Endodermal cell (in vitro differentiated cells): ENCODE results near the gene USP38. TPM values are rescaled to one million over a fixed set of nuclear protein-coding genes. Genes with fewer than 3 reads are reported as not detected.
"Not testable (repeated sequence)": the region's sequence is repeated elsewhere in the genome, so short reads cannot be mapped to it uniquely, and the experiment has no call there.

ENCODE experiments used
- DNase-seq: peaks from one replicate; pipeline ENCODE4 v3.0.0-alpha.2; 2017
- H3K27ac ChIP-seq: 2 replicates; pipeline ENCODE4 v1.5.1; 2013; ENCODE audit warnings: mild to moderate bottlenecking, low read depth, low read length, moderate library complexity
- H3K27me3 ChIP-seq: 2 replicates; pipeline ENCODE4 v1.6.1; 2013; ENCODE audit warnings: mild to moderate bottlenecking, low read length, moderate library complexity; ENCODE audit not compliant: insufficient read depth, control insufficient read depth, poor library complexity, severe bottlenecking
- H3K36me3 ChIP-seq: 2 replicates; pipeline ENCODE4 v1.7.0; 2013; ENCODE audit warnings: mild to moderate bottlenecking, low read length, moderate library complexity; ENCODE audit not compliant: control insufficient read depth, insufficient read depth
- H3K4me1 ChIP-seq: one replicate; pipeline ENCODE4 v1.7.0; 2013; ENCODE audit warnings: low read length; ENCODE audit not compliant: control insufficient read depth, insufficient read depth
- H3K4me3 ChIP-seq: 2 replicates; pipeline ENCODE4 v1.5.1; 2013; ENCODE audit warnings: mild to moderate bottlenecking, low read length, moderate library complexity
- H3K9ac ChIP-seq: 2 replicates; pipeline ENCODE4 v1.6.1; 2013; ENCODE audit warnings: mild to moderate bottlenecking, low read length, moderate library complexity; ENCODE audit not compliant: poor library complexity, severe bottlenecking; ENCODE audit errors: extremely low read depth
- H3K9me3 ChIP-seq: 2 replicates; pipeline ENCODE4 v1.6.1; 2013; ENCODE audit warnings: mild to moderate bottlenecking, low read length, moderate library complexity; ENCODE audit not compliant: control insufficient read depth
- H3K27ac Mint-ChIP-seq: 2 replicates; pipeline ENCODE4 v1.8.0; 2020; ENCODE audit warnings: mixed read lengths
- H3K27me3 Mint-ChIP-seq: 2 replicates; pipeline ENCODE4 v1.8.0; 2021; ENCODE audit warnings: mild to moderate bottlenecking, mixed read lengths; ENCODE audit not compliant: insufficient read depth
- H3K36me3 Mint-ChIP-seq: 2 replicates; pipeline ENCODE4 v1.8.0; 2020; ENCODE audit warnings: low read depth, mixed read lengths
- H3K4me1 Mint-ChIP-seq: 2 replicates; pipeline ENCODE4 v1.8.0; 2020; ENCODE audit warnings: mixed read lengths
- H3K4me3 Mint-ChIP-seq: 2 replicates; pipeline ENCODE4 v1.8.0; 2020; ENCODE audit warnings: mild to moderate bottlenecking, moderate library complexity, mixed read lengths
- H3K9me3 Mint-ChIP-seq: 2 replicates; pipeline ENCODE4 v1.8.0; 2020; ENCODE audit warnings: mild to moderate bottlenecking, mixed read lengths
- whole genome bisulfite sequencing, 2 experiments: methylation state at CpG; one replicate each; pipeline versions ENCODE4 v1.1.5 to v1.1.7; 2013; ENCODE audit warnings: missing lambda C conversion rate in 2 of 2, mixed read lengths in 1 of 2; ENCODE audit not compliant: insufficient coverage in 1 of 2, insufficient read length in 1 of 2; 5-methylcytosine and 5-hydroxymethylcytosine counted together
- total RNA-seq, 2 donors: library from RNA; stranded (reverse); fragmentation: NEBNext Ultra II Directional in 1 of 2; extraction: Animal tissue kit (Norgen Biotek cat#: 25700) in 1 of 2; gene quantifications; 2 replicates in 1 of 2; 3 replicates in 1 of 2; pipeline ENCODE4 v1.2.1, GENCODE V29; 2021
- TF ChIP-seq, protein P1 (sequence below): fragments of 200-600 bp; sonication (generic); conservative IDR thresholded peaks from 2 replicates; pipeline ENCODE4 v1.5.0; 2021; ENCODE audit warnings: antibody characterized with exemption, mild to moderate bottlenecking

USP38 gene
- total RNA-seq, 2 donors from 2014 or later, result 15.6 to 15.7 TPM

- H3K9ac ChIP-seq, result no peak overlapping the region
- H3K27ac Mint-ChIP-seq, result no peak overlapping the region
- H3K4me3 ChIP-seq, result no peak overlapping the region
- H3K36me3 ChIP-seq, result no peaks in the 10 kb centered on the region
- DNase-seq, result no peak
- no peaks in the 10 kb centered on the region for H3K9me3 ChIP-seq
- H3K27me3 Mint-ChIP-seq, result no peaks in the 10 kb centered on the region
- H3K27me3 ChIP-seq, result no peaks in the 10 kb centered on the region
- H3K36me3 Mint-ChIP-seq, result no peaks in the 10 kb centered on the region
- H3K4me3 Mint-ChIP-seq, result no peak overlapping the region
- no peak overlapping the region for H3K27ac ChIP-seq
- no peaks in the 10 kb centered on the region for H3K4me1 Mint-ChIP-seq
- TF ChIP-seq, protein P1, sequence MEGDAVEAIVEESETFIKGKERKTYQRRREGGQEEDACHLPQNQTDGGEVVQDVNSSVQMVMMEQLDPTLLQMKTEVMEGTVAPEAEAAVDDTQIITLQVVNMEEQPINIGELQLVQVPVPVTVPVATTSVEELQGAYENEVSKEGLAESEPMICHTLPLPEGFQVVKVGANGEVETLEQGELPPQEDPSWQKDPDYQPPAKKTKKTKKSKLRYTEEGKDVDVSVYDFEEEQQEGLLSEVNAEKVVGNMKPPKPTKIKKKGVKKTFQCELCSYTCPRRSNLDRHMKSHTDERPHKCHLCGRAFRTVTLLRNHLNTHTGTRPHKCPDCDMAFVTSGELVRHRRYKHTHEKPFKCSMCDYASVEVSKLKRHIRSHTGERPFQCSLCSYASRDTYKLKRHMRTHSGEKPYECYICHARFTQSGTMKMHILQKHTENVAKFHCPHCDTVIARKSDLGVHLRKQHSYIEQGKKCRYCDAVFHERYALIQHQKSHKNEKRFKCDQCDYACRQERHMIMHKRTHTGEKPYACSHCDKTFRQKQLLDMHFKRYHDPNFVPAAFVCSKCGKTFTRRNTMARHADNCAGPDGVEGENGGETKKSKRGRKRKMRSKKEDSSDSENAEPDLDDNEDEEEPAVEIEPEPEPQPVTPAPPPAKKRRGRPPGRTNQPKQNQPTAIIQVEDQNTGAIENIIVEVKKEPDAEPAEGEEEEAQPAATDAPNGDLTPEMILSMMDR, result no peak
- H3K9me3 Mint-ChIP-seq, result no peaks in the 10 kb centered on the region
- no peaks in the 10 kb centered on the region for H3K4me1 ChIP-seq
These were observed 72.6 kb downstream of the USP38 start for GRCh38 chr4:143257356-143257755.

- no peaks in the 10 kb centered on the region for H3K4me1 Mint-ChIP-seq
- H3K9me3 Mint-ChIP-seq, result no peaks in the 10 kb centered on the region
- H3K4me3 ChIP-seq, result no peak overlapping the region
- no peaks in the 10 kb centered on the region for H3K4me1 ChIP-seq
- no peaks in the 10 kb centered on the region for H3K36me3 ChIP-seq
- no peaks in the 10 kb centered on the region for H3K9me3 ChIP-seq
- H3K27ac ChIP-seq, result no peak overlapping the region
- TF ChIP-seq, protein P1, result no peak
- WGBS, 2 experiments, result 80 to 84% methylated on average over 3 of the region's 3 CpGs
- no peak overlapping the region for H3K4me3 Mint-ChIP-seq
- no peaks in the 10 kb centered on the region for H3K36me3 Mint-ChIP-seq
- no peaks in the 10 kb centered on the region for H3K27me3 ChIP-seq
- H3K27ac Mint-ChIP-seq, result no peak overlapping the region
- H3K27me3 Mint-ChIP-seq, result no peaks in the 10 kb centered on the region
- DNase-seq, result no peak
- no peak overlapping the region for H3K9ac ChIP-seq
These were observed 76.0 kb downstream of the USP38 start for GRCh38 chr4:143260750-143261149.

GRCh38 chr4:143262838-143263237 is 78.1 kb downstream of the USP38 start:
- TF ChIP-seq, protein P1, result no peak
- peaks cover 17% of the 10 kb centered on the region for H3K9me3 Mint-ChIP-seq
- Histone ChIP-seq H3K27ac (no peak overlapping the region), H3K9ac (no peak overlapping the region), H3K4me1 (no peaks in the 10 kb centered on the region), H3K4me3 (no peak overlapping the region), H3K36me3 (no peaks in the 10 kb centered on the region), H3K27me3 (no peaks in the 10 kb centered on the region), H3K9me3 (peaks cover 5% of the 10 kb centered on the region)
- H3K27me3 Mint-ChIP-seq, result no peaks in the 10 kb centered on the region
- H3K4me1 Mint-ChIP-seq, result no peaks in the 10 kb centered on the region
- H3K36me3 Mint-ChIP-seq, result no peaks in the 10 kb centered on the region
- H3K4me3 Mint-ChIP-seq, result no peak overlapping the region
- H3K27ac Mint-ChIP-seq, result no peak overlapping the region
- DNase-seq, result no peak
- 33 to 50% methylated on average over 1 of the region's 1 CpG for WGBS, 2 experiments

- H3K27me3 Mint-ChIP-seq, H3K27ac ChIP-seq, H3K4me1 Mint-ChIP-seq, H3K27ac Mint-ChIP-seq, H3K27me3 ChIP-seq, H3K36me3 Mint-ChIP-seq, H3K4me3 Mint-ChIP-seq, H3K4me3 ChIP-seq, H3K9ac ChIP-seq, H3K36me3 ChIP-seq, H3K4me1 ChIP-seq, DNase-seq: not testable (repeated sequence)
- peaks cover 36% of the 10 kb centered on the region for H3K9me3 Mint-ChIP-seq
- peaks cover 17% of the 10 kb centered on the region for H3K9me3 ChIP-seq
- WGBS, 2 experiments, result 94 to 100% methylated on average over 2 of the region's 2 CpGs
These were observed 83.0 kb downstream of the USP38 start for GRCh38 chr4:143267690-143268089.
